ENCODE measurements around the gene GPSM3.
A peak's percentile ranks its signal among the peaks of the same experiment; 100 is the strongest.
"Not testable (repeated sequence)": the region's sequence is repeated elsewhere in the genome, so short reads cannot be mapped to it uniquely, and the experiment has no call there.

Gene GPSM3

DNA sequence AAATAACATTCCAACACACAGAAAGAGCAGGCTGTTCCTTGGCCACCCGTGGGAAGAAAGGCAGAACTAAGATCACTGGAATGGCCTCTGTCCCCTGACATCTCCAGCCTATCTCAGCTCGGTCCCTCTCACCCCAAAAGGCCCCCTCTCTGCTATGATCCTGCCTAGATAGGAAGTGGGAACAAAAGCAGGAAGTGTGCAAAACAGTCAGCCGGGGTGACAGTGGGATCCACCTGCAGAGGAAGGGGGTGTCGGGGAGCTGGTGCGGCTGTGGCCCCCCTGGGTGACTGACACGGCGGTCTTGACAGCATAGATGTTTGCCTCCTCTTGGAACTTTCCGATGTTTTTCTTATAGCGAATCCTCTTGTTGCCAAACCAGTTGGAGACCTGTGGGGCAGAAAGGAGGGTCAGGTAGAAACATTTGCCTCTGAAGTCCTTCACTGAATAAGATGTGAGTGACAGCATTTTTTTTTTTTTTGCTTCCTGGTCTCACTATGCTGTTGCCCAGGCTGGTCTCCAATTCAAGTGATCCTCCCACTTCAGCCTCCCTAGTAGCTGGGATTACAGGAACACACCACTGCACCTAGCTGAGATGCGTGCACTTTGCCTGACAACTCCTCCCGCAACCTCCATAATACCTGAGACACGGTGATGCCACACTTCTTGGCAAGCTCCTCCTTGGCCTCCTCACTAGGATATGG lies 5.3 kb downstream of the GPSM3 start:
- DNase-seq: no peak

DNA sequence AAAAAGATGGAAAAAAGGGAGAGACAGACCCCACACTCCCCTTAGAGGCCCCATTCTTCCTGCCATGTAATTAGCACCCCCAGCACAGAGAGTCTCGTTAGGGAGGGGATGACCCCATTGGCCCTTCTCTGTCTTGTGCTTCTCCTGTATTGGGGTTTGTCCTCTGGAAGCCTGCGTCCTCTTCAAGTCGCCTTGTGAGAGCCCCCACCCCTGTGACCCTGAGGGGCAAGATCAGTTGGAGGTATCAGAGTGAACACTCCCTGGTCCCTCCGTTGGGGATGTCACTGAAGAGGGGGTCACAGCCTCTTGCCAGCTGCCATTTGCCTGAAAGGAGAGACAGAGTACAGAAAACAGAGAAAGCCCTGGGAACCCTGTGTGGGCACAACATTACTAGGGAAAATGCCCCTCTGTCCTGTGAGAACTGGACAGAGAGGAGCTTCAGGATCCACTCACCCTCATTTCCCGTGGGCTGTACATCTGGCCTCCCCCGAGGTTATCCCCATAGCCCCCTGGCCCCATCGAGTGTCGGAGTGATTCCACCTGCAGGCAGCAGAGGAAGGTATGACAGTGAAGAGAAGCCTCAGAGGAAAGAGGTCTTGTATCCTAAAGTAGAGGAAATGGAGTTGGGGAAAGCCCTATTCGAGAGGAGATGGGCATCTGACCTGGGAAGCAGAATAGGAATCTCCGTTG lies 6.1 kb downstream of the GPSM3 start:
- not testable (repeated sequence) for DNase-seq

DNA sequence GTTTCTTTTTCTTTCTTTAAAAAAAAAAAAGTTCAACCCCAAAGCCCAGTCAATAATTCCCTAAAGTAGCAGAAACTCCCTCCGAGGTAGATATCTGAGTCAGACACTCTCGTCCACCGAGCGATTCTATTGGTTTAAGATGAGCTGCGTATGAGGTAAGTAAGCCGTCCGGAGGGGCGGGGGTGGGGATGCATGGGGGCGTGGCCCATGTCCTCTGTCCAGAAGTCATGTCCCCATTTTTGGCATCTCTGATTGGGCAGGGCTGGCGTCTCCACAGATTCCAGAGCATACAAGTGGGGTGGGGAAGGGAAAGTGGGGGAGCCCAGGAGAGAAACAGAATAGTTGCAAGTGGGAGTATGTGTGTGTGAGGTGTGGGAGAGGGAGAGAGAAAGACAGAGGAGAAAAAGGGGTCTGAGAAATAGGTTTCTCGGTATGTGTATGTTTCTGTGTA lies 6.7 kb downstream of the GPSM3 start:
- peak; percentile 86 for DNase-seq

DNA sequence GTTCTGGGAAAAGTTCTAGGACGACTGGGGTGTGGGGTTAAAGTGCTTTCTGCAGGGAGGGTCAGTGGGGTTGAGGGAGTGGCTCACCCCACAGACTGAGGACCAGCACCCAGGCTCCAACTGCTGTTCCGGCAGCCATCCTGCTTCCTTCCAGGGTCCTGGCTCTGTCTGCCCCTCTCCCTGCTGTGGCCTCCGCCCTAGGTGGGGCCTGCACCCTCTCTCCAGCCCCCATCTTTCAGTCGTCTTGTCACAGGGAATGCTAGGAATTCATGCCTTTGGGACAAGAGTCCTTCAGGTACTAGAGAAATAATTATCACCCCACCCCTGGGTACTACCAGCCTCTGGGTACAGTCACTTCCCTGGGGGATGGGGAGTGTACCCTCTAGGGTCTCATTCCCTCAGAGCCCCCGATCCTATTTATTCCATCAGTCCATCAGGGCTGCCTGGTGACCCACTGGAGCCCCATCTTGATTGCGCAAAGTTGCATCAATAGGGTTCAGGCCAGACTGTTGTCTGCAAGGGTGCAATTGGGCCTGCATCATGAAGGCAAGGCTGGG lies 8.3 kb downstream of the GPSM3 start, which contains the start of gene AGER:
AGER (minus strand) TSS at position 170 of the 557 bp plus-strand sequence; CDS start at position 139, 31 bp downstream.
- DNase-seq: no peak

DNA sequence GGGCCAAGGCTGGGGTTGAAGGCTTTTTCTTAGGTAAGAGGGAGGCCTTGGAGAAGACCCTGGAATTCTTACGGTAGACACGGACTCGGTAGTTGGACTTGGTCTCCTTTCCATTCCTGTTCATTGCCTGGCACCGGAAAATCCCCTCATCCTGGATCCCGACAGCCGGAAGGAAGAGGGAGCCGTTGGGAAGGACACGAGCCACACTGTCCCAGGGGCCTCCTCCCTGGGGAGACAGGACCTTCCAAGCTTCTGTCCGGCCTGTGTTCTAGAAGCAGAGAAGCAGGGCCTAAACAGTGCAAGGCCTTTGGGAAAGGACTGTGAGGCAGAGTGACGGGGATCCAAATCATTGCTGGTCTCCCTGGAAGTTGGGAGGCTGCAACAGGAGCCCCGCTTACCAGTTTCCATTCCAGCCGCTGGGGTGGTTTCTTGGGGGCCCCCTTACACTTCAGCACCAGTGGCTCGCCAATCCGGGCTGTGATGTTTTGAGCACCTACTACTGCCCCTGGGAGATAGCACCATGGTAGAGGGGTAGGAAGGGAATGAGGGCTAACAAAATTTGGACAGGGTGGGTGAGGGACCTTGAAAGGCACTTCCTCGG lies 8.9 kb downstream of the GPSM3 start:
- no peak for DNase-seq

DNA sequence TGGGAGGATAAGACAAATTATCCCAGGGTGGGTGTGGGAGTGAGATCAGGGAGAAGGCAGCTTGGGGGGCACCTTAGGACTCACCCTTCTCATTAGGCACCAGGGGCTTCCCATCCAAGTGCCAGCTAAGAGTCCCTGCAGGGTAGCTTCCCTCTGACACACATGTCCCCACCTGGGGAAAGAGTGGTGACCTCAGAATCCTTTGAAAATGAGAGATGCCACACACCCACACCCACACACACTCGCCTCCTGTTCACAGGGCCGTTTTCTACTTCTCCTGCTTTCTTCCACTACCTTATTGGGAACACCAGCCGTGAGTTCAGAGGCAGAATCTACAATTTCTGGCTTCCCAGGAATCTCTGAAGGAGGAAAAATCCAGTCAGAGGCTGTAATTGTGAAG lies 9.4 kb downstream of the GPSM3 start:
- no peak for DNase-seq

DNA sequence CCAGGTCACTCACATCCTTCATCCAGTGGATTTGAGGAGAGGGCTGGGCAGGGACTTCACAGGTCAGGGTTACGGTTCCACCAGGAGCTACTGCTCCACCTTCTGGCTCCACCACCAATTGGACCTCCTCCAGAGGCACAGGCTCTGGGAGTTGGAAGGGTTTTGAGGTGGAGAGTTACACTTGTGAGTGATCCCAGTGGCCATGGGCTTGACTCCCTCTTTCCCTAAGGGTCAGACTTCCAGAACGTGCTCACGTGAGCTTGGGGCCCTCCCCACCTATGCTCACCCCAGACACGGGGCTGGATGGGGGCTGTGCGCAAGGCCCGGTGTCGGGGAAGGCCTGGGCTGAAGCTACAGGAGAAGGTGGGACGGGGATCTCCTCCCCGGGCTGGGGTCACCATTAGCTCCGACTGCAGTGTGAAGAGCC lies 9.9 kb downstream of the GPSM3 start:
- DNase-seq: no peak

DNA sequence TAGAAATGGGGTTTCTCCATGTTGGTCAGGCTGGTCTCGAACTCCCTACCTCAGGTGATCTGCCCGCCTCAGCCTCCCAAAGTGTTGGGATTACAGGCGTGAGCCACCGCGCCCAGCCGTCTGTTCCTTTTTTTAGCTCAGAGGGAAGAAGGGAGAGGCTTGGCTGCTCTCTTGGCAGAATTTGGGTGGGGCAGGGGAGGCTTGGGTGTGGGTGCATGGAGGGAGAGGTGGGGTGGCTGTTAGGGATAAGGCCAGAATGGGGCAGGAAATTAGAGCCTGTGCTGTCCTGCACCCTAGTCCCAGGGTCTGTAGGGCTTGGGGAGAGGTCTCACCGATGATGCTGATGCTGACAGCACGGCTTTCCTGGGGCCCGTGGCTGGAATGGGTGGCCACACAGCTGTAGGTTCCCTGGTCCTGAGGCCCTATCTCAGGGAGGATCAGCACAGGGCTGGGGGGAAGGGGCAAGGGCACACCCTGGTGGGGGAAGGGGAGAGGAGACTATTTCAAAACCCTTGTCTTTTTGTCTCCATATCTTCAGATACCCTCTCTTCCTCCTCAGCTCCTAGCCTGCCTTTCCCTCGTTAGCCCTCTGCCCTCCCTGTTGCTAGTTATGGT lies 10.4 kb downstream of the GPSM3 start:
- DNase-seq: no peak

DNA sequence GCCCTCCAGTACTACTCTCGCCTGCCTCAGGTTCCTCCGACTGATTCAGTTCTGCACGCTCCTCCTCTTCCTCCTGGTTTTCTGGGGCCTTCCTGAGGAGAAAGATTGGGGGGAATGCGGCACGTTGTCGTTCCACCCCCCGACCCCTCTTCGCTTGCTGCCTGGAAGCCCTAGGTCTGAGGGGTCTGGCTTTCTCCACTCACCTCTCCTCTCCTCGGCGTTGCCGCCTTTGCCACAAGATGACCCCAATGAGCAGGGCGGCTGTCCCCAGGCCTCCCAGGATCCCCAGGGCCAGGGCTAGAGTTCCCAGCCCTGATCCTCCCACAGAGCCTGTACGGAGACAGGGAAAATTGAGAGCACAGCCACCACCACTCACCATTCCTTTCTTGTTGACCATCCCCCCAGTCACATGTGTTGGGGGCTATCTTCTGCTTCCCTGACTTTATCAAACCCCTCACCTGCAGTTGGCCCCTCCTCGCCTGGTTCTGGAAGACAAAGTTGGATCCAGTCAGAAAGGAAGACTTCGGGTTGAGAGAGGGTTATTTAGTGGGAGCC lies 11.2 kb downstream of the GPSM3 start:
- DNase-seq: no peak

DNA sequence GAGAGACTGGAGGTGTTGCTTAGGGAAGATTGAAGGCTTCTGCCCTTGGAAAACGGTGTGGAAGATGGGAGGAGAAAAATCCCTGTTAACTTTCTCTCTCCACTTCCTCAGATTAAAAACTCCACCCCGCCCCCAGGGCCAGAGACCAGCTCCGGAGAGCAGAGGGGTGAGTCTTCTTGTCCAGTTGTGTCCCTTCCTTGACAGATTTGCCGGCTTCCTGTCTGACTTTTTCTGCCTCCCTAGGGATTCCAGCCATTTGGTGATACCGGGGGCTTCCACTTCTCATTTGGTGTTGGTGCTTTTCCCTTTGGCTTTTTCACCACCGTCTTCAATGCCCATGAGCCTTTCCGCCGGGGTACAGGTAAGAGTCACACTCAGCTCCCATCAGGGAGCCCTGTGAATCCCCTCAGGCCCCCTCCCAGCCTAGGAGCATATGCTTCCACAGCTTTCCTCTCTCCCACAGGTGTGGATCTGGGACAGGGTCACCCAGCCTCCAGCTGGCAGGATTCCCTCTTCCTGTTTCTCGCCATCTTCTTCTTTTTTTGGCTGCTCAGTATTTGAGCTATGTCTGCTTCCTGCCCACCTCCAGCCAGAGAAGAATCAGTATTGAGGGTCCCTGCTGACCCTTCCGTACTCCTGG lies 12.6 kb downstream of the GPSM3 start:
- DNase-seq: no peak

DNA sequence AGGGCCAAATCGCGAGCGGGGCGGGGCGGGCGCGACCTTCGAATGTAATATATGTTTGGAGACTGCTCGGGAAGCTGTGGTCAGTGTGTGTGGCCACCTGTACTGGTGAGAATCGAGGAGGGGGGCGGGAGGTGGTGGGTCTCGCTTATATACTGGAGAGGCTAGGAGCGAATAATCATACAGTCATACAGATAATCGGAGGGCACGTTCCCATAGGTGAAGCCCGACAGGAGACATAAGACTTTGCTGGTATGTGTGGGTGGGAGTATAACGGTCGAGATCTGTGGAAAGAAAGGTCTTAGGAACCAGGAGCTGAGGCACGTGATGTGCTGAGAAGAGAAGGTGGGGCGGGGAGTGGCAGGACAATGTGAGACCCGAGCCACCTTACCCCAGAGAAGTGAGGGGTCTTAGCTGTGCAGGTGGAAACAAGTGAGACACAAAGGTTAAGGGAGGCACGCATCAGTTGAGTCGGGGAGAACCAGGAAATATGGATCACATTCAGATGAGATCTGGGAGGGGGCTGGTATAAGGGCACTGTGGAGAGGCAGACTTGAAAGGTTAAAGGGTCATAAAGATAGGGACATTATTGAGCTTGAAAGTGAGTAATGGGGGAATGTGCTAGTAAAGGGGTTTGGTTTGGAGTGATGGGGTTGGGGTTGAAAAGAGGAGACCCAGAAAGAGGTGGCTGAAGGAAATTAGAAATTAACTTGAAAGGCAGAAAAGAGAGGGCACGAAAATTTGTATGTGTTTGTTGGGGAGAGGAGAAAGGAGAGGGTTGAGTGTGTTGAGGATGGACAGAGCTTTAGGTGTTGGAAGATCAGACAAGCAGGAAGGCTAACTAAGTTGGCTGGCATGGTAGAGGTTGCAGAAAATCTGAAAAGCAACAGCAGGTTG lies 13.6 kb downstream of the GPSM3 start:
- no peak for DNase-seq

DNA sequence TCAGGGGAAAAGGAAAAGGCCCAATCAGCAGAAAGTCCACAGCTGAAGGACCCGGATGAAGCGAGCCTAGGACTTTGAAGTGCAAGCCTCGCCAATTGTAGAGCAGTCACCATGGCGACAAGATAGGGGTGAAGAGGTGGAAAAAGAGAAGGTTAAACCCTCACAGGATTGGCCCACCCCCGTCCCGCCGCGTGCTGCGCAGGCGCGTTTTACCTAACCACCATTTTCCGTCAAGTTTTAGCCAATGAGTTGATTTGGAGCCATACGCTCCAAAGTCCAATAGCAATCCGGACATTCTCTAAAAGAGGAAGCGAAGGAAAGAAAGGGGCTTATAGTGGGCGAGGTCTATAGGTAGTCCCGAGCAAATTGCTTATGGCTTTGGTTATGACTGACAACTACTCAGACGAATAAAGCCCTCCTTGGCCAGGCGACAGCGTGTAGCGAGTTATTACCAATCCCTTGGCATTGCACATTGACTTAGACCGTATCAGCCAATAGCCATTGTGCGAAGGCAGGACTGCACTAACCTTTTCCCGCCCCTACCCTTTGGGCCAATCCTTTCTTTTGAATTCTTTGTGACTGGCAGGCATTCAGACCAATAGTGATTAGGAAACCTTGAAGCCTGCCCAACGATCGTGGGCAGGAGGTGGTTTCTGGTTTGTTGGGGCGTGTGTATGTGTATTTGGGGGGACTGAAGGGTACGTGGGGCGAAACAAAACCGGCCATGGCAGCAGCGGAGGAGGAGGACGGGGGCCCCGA lies 14.5 kb downstream of the GPSM3 start, which contains the start of gene RNF5:
RNF5 (plus strand) TSS at position 618 of the 759 bp plus-strand sequence; CDS start at position 725, 107 bp downstream.
- DNase-seq: peak; percentile 100

DNA sequence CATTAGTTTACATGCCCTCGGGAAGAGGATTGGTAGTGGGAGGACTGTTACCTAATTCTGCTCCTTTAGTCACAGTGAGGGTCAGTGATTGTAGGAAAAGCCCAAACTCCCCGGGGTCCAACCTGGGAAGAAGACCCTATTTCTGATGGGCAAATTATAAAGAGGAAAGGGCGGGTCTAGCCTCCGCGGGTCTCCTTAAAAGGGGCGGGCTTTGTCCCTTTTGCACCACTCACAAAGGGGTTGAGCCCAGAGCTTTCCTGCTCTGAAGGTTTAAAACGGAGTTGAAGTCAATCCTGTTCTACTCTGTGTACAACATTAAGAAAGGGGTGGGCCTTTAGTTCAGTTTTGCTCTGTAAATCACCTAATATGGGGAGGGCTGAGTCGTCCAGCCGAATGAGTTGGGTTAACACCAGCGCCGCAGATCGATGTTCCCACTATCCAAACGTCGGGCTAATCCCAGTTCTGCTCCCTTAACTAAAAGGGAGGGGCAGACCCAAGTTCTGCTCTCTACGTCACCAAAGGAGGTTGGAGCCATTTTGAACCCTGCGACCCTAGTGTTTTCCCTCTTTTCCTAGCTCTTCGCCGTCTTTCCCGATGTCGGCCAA lies 15.2 kb downstream of the GPSM3 start:
- DNase-seq: no peak

DNA sequence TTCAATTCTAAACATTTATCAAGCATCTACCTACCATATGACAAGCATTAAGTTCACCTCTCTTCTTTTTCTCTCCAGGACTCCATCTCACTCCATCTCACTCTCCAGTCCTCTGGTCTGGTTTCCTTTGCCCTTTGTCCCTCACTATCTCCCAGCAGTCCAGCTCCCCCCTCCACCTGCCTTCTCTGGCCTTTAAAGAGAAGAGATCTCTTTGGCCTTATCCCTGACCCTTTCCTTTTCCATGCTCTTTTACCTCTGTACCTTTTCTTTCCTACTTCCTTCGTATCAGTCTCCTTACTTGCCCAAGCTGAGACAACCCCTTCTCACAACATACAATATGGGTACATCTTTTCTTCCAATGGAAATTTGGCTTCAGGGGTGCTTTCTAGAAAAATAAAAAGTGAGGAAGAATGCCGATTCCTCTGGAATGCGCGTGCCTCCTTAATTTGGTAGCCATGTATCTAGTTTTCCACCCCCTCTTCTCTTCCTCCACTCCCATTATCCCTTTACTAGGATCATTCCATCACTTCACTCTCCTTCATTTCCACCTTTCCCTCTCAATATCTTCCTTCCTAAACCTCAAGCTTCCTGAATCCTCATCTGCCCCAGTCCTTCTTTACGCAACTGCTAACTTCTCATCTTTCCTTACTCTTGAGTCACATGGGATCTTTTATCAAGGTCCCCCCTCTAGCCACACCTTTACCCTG lies 15.8 kb downstream of the GPSM3 start:
- peak; percentile 78 for DNase-seq

DNA sequence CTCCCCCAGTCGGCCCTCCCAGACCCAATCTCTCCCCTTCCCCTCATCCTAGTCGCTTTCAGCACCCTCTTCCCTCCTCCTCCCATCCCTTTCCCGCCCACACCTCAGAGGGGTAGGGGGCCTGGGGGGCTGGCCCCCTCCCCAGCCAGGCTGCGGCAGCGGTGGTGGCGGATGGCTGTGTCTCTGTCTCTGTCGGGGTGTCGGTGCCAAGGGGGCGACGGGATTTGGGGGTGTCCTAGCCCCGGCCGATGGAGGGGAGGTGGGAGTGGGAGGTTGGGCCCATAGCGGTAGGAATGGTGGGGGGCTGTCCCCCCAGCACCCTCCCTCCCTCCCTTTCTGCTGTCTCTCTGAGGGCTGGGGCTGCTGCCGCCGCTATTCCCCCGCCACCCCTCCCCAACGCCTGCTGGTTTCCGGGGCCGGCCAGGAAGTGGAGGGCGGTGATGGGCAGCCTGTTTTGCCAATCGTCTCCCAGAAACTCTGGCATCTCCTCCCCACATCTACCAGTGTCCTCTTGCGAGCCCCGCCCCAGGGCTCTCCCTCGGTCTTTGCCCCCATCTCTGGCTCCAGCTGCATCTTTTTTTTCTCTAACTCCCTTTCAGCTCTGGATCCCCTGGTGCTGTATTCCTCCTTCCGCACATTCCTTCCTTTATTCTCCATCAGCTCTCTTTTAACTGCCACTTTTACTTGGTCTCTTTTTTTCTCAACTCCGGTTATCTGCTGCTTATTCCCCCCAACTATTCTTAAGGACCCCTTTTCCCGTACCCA lies 16.6 kb downstream of the GPSM3 start, which contains the start of gene AGPAT1:
AGPAT1 (minus strand) TSS at position 374 of the 765 bp plus-strand sequence. CDS start 4,588 bp downstream, outside the sequence.
- peak; percentile 94 for DNase-seq

DNA sequence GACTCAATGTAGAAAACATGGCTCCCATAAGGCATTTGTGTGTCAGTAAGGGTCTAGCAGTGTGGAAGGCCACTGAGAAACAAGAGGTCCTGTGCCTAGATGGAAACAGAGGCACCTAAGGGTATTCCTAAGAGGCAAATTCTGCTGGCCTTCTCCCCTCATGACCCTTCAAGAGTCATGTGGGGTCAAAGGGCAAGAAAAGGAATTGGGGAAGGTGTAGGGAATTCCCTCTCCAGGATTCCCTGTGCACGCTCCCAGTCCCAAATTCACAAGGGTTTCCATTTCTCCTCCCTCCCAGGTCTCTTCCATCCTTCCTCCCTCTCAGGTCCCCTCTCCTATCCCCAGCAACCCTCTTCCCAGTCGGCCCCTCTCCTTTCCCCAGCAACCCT lies 17.1 kb downstream of the GPSM3 start:
- DNase-seq: no peak

DNA sequence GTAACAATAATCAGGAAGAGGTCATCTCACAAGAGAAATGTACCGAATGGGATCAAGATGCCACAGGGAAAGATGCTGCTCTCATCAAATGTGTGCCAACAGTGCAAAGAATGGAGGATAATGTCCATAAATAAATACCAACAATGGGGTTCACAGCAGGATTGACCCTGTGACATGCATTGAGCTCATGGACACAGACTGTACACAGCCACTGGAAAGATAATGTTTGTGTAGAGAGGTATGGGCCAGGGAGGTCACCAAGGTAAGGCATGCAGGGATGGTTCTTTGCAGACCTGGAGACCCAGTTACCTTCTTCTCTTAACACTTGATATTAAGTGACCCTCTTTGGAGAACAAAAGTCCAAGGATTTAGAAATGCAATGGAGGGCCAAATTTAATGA lies 18.0 kb downstream of the GPSM3 start:
- DNase-seq: no peak

DNA sequence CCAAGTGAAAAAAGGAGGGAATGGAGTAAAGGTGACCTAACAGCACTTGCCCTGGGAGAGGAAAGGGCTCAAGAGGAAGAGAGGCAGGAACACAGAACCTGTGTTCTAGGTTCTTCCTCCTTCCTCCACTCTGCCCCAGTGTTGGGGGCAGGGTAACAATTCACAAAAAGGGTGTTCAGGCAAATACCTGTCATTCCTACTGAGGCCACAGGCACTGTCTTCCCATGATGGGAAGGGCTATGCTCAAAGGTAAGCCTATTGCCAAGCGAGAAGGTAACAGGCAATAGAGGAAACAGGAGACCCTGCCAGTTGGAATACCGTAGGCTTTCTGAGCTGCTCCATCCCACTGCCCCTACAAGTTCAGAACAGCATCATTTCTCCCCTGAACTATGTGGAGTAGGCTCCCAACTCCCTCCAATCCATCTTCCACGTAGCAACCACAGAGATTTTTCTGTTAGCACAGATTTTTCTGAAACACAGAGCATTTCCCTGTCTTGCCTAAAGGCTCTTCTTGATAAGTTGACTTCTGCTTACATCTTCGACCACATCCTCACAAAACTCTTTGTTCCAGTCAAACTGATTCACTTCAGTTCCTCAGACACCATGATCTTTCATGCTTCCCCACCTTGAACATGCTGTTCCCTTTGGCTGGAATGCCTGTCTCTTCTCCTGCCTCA lies 19.3 kb downstream of the GPSM3 start:
- no peak for DNase-seq
